HG03135 (cell line): Measurements from ENCODE around the gene C1QTNF1.
"Not testable (repeated sequence)": the region's sequence is repeated elsewhere in the genome, so short reads cannot be mapped to it uniquely, and the experiment has no call there.

ENCODE experiments used
- ATAC-seq: cut with Tn5 transposase; IDR thresholded peaks from one replicate; pipeline ENCODE4 v1.9.1; 2021; ENCODE audit warnings: mild to moderate bottlenecking, moderate library complexity; ENCODE audit not compliant: unreplicated experiment

The C1QTNF1 gene

DNA sequence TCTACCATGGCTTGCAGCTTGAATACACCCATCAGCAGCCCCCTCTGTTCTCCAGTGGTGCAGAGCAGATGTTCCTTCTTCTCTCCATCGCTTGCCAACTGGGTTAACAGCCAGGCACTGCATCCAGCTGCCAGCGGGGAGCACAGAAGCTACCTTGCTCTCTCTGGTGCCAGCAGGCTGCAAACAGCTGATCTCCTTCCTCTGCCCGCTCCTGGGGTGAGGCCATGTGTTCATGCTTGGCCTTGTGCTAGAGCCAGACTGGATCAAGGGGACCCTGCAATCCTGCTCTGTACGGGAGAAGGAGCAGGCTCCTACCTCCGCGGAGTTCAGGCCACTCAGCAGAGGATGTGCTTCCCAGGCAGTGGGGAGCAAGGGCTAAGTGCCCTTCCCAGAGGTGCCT, 26.6 kb downstream of the C1QTNF1 start:
- no peak for ATAC-seq

DNA sequence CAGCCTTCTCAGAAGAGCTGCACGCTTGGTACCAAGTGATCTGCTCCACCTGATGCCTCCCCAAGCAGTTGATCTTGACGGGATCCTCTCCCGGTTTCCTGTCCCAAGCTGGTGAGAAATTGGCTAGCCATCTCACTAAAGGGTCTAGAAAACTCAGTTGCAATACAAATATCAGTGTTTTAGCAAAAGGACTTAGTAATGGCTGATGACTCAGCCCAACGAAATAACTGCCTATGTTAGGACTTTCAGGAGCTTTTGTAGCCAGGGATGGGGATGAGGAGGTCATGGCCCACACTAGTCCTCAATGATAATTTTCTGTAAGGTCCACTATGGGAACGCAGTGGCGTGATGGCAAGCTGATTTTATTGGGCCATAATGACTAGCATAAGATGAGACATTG, 27.3 kb downstream of the C1QTNF1 start:
- no peak for ATAC-seq

GRCh38 chr17:79052131-79052530, 28.2 kb downstream of the C1QTNF1 start:
- no peak for ATAC-seq

GRCh38 chr17:79053251-79053925, 29.4 kb downstream of the C1QTNF1 start:
- no peak for ATAC-seq

DNA sequence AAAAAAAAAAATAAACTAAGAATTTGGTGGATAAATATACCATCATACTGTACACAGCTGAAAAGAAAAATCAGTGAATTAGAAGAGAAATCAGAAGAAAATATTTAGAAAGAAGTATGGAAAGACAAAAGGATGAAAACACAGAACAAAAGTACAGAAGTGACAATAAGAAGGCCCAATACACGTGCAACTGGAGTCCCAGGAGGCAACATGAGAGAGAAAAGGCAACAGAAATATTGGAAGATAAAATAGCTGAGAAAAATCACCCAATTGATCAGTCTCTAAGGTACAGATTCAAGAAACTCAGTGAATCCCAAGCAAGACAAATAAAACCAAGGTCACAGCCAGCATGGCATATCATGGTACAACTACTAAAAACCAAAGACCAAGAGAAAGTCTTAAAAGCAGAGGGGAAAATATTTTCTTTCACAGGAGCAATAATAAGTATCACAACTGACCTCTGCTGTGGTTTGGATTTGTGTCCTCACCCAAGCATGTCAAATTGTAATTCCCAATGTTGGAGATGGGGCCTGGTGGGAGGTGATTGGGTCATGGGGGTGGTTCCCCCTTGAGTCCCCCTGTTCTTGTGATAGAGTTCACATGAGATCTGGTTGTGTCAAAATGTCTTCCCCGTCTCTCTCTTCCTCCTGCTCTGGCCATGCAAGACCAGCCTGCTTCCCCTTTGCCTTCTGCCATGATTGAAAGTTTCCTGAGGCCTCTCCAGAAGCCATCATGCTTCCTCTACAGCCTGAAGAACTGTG, 30.4 kb downstream of the C1QTNF1 start:
- no peak for ATAC-seq

DNA sequence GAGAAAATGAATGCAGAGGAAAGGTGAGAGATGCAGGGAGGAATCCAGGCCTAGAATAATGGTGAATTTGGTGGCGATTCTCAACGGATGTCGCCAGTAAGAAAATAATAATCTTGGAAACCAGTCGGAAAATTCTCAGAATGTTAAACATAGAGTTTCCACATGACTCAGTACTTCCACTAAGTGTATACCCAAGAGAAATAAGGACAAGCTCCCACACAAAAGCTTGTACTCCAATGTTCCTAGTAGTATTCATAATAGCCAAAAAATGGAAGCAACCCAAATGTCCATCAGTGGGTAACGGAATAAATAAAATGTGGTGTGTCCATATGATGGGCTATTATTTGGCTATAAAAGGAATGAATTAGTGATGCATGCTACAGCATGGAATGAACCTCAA, 31.2 kb downstream of the C1QTNF1 start:
- ATAC-seq: no peak

GRCh38 chr17:79057737-79058385, 33.9 kb downstream of the C1QTNF1 start:
- no peak for ATAC-seq

GRCh38 chr17:79062691-79063090, 38.7 kb downstream of the C1QTNF1 start:
- no peak for ATAC-seq

DNA sequence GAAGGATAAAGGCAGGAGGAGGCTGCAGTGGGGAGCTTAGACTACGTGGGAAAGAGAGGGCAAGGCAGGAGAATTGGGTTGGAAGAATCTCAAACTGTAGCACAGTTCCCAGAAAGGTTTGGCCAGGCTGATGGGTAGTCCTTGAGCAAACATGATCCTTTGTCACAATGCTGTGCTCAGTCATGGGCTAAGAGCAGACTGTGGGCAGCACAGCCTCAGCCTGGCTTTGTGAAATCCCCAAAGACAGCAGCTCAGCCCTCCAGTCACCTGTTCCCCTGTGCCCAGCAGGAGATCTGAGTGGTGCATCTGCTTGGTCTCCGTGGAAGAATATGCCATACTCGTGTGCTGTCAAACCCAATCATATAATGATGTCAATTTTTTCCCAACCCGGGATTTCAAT, 40.1 kb downstream of the C1QTNF1 start:
- ATAC-seq: no peak

DNA sequence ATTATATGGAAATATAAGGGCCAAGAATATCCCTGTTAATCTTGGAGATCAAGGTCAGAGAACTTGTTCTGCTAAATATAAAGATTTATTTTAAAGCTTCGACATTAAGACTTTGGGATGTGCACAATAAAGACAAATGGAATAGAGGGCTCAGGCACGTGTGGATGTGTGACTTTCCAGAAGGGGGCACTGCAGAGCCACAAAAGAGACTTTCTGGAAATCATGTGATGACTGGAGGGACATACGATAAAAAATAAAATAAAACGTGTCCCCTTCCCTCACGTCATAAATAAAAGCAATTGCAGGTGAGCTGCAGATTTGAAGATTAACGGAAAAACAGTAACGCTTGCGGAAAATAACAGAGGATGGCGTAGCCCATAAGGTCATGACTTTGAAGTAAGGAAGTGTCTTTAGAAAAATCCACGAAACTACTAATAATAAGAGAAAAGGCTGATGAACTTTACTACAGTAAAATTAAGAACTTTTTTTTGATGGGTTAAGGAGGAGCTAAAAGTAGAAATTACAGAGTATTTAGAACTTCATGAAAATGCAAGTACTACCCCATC, 41.2 kb downstream of the C1QTNF1 start:
- no peak for ATAC-seq

DNA sequence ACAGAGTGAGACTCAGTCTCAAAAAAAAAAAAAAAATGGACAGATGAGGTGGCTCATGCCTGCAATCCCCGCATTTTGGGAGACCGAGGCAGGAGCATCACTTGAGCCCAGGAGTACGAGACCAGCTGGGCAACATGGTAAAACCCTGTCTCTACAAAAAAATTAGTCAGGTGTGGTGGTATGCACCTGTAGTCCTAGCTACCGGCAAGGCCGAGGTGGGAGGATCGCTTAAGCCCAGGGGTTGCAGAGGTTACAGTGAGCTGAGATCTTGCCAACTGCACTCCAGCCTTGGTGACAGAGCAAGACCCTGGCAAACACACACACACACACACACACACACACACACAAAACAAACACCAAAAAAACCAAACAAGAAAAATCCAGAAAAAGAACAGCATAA, 43.0 kb downstream of the C1QTNF1 start:
- no peak for ATAC-seq

DNA sequence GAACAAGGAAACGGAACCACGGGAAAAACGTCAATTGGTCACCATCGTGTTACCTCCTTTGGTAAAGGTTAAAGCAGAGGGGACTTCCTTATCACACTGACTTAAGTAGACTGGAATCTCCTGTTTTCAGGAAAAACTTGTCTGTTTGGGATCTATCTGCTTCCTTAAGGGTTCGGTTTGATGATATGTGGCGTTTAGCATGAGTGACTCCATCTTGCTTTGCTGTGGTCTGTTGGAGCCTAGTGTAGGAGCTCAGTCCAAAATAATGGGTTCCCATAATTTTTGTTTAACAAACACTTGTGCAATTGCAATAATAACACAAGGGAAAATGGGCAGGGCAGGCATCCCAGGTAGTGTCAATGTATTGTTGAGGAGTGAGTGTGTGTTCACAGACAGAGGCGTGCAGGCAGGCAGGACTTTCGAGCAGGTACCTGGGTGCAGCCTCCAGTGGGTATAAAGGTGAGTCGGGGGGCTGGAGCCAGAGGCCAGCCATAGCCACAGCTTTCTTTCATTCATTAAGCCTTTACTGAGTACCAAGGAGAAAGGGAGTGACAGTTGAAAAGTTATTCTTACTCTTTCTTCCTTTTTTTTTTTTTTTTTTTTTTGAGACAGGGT, 46.4 kb downstream of the C1QTNF1 start:
- no peak for ATAC-seq

DNA sequence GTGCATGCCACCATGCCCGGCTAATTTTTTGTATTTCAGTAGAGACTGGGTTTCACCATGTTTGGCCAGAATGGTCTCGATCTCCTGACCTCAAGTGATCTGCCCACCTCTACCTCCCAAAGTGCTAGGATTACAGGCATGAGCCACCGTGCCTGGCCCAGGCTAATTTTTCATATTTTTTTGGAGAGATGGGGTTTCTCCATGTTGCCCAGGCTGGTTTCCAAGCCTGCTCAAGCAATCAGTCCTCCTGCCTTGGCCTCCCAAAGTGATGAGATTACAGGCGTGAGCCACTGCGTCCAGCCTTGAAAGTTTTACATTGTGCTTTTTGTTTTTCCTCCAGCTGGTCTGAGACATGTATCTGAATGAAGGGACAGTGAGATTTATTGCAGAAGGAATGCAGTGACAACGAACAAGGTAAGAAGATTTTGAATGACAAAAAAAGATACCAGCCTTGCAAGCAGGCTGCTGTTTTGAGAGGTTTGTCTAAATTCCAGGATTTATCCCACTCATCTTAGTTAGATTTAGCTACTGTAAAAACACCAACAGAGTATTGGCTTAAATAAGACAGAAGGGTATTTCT, 47.3 kb downstream of the C1QTNF1 start:
- ATAC-seq: no peak

- no peak for ATAC-seq
Measured at GRCh38 chr17:79072544-79072943, 48.6 kb downstream of the C1QTNF1 start.

- ATAC-seq: no peak
Measured at GRCh38 chr17:79073016-79073705, 49.2 kb downstream of the C1QTNF1 start.

- no peak for ATAC-seq
Measured at GRCh38 chr17:79073706-79074088, 49.7 kb downstream of the C1QTNF1 start.

DNA sequence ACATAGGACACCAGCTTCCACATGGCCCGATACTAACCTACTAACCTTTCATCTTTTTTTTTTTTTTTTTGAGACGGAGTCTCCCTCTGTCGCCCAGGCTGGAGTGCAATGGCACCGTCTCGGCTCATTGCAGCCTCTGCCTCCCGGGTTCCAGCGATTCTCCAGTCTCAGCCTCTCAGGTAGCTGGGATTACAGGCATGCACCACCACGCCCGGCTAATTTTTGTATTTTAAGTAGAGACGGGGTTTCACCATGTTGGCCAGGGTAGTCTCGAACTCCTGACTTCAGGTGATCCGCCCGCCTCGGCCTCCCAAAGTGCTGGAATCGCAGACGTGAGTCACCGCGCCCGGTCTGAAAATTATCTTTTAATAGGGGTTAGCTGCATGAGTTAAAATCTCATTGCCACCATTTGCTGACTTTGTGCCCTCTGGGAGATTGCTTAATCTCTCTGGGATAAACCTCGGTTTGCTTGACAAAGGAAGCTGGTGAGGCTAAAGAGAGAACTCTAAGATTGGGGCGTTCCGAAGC, 50.2 kb downstream of the C1QTNF1 start:
- not testable (repeated sequence) for ATAC-seq

DNA sequence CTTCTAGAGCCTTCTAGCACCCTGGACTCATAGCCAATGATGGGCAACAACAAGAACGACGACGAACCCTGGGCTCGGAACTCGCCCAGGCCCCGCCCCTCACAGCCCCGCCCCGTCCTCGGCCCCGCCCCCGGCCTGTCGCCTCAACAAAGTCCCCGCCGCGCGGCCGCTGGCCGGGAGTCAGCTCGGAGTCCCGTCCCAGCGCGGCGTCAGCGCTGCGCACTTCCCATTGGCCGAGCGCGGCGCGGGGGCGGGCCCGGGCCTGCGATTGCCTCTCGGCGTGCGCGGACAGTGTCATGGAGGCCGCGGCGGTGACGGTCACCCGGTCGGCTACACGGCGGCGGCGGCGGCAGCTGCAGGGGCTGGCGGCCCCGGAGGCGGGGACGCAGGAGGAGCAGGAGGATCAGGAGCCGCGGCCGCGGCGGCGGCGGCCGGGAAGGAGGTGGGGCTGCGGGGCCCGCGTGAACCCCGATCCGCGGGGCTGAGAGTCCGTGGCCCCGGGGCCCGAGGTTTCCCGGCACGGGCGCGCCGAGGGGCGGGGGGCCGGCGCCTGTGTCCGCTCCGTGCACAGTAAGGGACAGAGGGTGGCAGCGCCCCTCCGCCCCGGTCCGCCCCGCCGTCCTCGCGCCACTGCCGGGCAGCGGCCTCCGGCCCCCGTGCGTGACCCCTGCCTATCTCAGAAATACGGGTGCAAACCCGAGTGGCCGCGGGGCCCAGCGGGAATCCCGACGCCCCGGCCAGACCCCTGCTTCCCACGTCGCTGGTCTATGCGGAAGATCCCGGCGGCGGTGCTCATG, 50.9 kb downstream of the C1QTNF1 start, which contains the start of gene ENGASE:
TSS of gene ENGASE (plus strand) at position 176 of the 797 bp plus-strand sequence. CDS start at position 297, 121 bp downstream.
- ATAC-seq: peak; percentile 91

DNA sequence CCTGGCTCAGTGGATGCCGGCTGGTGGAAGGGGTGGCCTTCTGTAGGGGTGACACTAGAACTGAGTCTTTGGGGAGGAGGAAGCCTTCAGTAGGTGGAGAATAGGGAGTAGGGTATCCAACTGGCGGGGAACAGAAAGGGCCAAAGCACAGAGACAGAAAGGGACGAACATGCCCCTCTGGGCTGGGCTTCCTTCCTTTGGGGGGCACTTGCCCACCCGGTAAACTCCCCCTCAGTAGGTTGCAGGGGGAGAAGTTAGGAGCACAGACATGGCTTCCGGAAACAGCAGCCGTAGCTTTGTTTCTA, 51.4 kb downstream of the C1QTNF1 start:
- ATAC-seq: peak; percentile 38
